ENCODE measurements around the gene ACER1.

The ACER1 gene, protein sequence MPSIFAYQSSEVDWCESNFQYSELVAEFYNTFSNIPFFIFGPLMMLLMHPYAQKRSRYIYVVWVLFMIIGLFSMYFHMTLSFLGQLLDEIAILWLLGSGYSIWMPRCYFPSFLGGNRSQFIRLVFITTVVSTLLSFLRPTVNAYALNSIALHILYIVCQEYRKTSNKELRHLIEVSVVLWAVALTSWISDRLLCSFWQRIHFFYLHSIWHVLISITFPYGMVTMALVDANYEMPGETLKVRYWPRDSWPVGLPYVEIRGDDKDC

DNA sequence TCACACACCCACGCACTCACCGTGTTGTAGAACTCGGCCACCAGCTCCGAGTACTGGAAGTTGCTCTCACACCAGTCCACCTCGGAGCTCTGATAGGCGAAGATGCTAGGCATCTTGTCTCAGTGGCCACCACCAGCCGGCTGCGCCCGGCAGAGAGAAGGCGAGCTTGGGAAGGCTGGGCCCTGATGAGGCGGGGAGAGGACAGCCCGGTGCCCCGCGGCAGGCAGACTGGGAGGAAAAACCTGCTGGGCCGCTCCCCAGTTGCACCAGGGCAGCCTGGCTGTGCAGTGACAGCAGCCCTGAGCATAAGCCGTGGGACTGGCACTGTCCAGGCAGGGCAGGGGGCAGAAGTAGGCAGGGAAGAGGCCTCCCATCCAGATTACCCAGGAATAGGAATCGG lies at the start of gene ACER1:
Gene ACER1 (minus strand): TSS at position 174 of the 400 bp plus-strand sequence. CDS start 61 bp downstream, at position 113.
- no peak within 1 kb of the TSS for H3K4me3 ChIP-seq (ENCODE audit: low read depth, low read length)
- TF ChIP-seq, protein P1, sequence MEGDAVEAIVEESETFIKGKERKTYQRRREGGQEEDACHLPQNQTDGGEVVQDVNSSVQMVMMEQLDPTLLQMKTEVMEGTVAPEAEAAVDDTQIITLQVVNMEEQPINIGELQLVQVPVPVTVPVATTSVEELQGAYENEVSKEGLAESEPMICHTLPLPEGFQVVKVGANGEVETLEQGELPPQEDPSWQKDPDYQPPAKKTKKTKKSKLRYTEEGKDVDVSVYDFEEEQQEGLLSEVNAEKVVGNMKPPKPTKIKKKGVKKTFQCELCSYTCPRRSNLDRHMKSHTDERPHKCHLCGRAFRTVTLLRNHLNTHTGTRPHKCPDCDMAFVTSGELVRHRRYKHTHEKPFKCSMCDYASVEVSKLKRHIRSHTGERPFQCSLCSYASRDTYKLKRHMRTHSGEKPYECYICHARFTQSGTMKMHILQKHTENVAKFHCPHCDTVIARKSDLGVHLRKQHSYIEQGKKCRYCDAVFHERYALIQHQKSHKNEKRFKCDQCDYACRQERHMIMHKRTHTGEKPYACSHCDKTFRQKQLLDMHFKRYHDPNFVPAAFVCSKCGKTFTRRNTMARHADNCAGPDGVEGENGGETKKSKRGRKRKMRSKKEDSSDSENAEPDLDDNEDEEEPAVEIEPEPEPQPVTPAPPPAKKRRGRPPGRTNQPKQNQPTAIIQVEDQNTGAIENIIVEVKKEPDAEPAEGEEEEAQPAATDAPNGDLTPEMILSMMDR (IDR thresholded peaks at IDR 0.05; ENCODE audit: control insufficient read depth, extremely low read depth, insufficient read depth) = no peak
- DNase-seq (ENCODE audit: low read depth) = no peak

DNA sequence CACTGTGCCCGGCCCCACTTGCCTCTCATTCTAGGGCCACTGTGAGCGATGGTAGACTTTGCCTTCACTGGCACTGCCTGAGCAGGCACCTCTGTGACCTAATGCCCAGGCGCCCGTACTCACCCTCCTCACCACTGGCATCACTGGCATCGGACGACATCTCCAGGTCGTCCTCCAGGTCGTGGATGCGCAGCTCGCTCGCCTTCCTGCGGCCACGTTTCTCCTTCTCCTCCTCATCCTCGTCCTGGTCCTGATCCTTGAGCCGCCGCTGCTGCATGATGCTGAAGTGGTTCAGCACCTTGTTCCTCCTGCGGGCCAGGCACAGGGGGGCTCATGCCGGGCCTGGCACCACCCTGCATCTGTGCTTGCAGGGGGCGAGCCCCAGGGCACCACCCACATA lies 49.8 kb upstream of the ACER1 start:
- TF ChIP-seq, protein P1 (IDR thresholded peaks at IDR 0.05; ENCODE audit: control insufficient read depth, extremely low read depth, insufficient read depth) = no peak
- no peak for DNase-seq (ENCODE audit: low read depth)
- no peak overlapping the region for H3K4me3 ChIP-seq (ENCODE audit: low read depth, low read length)

DNA sequence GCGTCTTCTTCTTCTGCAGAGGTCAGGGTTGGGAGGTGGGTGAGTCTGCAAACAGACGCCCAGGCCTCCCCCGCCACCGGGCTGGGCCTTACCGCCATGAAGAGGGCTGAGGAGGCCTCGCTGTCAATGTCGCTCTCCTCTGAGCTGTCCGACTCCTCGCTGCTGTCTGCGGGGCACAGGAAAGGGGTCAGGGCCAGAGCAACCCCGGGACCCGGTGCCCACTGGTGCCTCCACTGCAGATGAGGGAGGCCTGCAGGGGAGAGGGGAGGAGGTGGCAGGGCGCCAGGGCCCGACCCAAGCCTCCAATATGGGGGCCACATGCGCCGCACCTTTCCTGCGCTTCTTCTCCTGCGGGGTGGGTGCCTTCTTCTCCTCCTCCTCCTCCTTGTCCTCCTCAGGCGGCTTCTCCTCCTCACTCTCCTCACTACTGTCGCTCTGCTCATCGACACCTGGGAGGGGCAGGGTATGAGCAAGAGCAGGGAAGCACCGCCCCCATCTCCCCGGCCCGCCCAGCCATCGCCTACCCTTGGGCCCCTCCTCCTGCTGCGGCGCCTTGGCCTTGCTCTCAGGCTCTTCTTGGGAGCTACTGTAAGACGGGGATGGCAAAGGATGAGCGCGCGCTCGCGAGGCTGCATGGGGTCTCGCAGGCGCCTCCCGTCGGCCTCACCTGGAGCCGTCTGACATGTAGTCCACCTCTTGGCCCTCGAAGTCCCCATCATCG lies 47.8 kb upstream of the ACER1 start:
- TF ChIP-seq, protein P1 (IDR thresholded peaks at IDR 0.05; ENCODE audit: control insufficient read depth, extremely low read depth, insufficient read depth) = no peak
- no peak overlapping the region for H3K4me3 ChIP-seq (ENCODE audit: low read depth, low read length)
- DNase-seq (ENCODE audit: low read depth) = no peak

DNA sequence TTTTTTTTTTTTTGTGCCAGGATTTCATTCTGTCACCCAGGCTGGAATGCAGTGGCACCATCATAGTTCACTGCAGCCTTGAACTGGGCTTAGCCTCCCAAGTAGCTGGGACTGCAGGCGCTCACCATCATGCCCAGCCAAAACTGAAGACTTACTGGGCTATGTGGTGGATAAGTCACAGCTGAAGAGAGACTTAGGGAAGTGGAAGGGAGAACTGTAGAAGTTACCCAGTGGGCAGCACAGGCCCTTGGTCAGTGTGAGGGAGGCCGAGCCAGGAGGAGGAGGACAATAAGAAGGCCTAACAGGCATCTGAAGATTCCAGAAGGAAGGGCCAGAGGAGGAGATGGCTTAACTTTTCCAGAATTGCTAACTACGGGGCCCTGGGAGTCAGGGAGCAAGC lies 46.3 kb upstream of the ACER1 start:
- TF ChIP-seq, protein P1 (IDR thresholded peaks at IDR 0.05; ENCODE audit: control insufficient read depth, extremely low read depth, insufficient read depth) = no peak
- no peak overlapping the region for H3K4me3 ChIP-seq (ENCODE audit: low read depth, low read length)
- no peak for DNase-seq (ENCODE audit: low read depth)

DNA sequence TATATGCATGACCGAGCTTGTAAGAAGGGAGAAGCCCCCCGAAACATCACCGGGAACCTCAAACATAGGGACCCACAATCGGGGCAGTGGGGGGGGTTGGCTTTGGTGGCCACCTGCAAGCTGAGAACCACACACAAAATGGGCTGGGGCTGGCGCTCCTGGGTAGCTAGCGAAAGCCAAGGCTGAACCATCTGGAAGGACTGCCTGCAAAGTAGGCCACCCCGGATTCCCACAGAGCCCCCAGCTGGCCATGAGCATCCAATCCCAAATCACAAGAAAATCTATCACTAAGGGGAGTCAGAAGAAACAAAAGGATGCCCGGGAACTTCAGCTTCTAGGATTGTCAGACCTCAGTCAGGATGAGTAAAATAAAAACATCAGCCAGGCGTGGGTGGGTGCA lies 45.1 kb upstream of the ACER1 start:
- no peak overlapping the region for H3K4me3 ChIP-seq (ENCODE audit: low read depth, low read length)
- TF ChIP-seq, protein P1 (IDR thresholded peaks at IDR 0.05; ENCODE audit: control insufficient read depth, extremely low read depth, insufficient read depth) = no peak
- DNase-seq (ENCODE audit: low read depth) = no peak

DNA sequence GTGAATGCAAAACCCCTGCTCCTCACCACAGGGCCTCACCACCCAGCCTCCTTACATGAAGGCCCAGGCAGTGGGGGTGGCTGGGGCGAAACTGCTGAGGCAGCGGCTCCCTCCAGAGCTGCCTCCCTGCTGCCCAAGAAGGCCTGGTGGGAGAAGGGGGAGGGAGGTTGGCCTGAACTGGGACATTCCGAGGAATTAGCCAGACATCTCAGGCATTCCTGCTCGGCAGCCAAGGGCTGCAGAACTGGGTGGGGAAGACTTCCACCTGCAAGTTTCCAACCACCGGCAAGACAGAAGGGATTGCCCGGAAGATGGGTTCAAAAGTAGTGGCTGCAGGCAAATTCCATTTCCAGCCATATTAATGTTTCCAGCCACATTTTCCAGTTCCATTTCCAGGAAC lies 44.6 kb upstream of the ACER1 start:
- TF ChIP-seq, protein P1 (IDR thresholded peaks at IDR 0.05; ENCODE audit: control insufficient read depth, extremely low read depth, insufficient read depth) = no peak
- no peak overlapping the region for H3K4me3 ChIP-seq (ENCODE audit: low read depth, low read length)
- no peak for DNase-seq (ENCODE audit: low read depth)

All from LNCaP clone FGC (cell line).